ENCODE measurements around the gene TF.

- TF ChIP-seq POLR2A (IDR thresholded peaks at IDR 0.05; ENCODE audit: extremely low read depth, insufficient read length): no peak
- TF ChIP-seq CTCF (IDR thresholded peaks at IDR 0.05; ENCODE audit: low read depth, low read length): no peak
- no peak for TF ChIP-seq MAX (IDR thresholded peaks at IDR 0.05; ENCODE audit: low read depth, low read length)
Observed at GRCh38 chr3:133711013-133711412, 35.2 kb upstream of the TF start.
